Adipocyte (in vitro differentiated cells): Measurements from ENCODE around the gene TMEM43.
"Not testable (repeated sequence)": the region's sequence is repeated elsewhere in the genome, so short reads cannot be mapped to it uniquely, and the experiment has no call there.

Source experiments
- DNase-seq: peaks from one replicate; pipeline ENCODE4 v3.0.0-alpha.2; 2015; ENCODE audit warnings: low read depth
- H3K27me3 ChIP-seq: replicated peaks from 2 replicates; pipeline ENCODE4 v1.7.0; 2013; ENCODE audit warnings: mild to moderate bottlenecking, low read length, moderate library complexity; ENCODE audit not compliant: control insufficient read depth, insufficient read depth
- H3K36me3 ChIP-seq: 2 replicates; pipeline ENCODE4 v1.7.0; 2013; ENCODE audit warnings: low read length, mild to moderate bottlenecking, moderate library complexity; ENCODE audit not compliant: control insufficient read depth, insufficient read depth, severe bottlenecking
- H3K4me1 ChIP-seq: 2 replicates; pipeline ENCODE4 v1.7.0; 2013; ENCODE audit warnings: mild to moderate bottlenecking, low read length, moderate library complexity; ENCODE audit not compliant: control insufficient read depth, insufficient read depth
- H3K4me3 ChIP-seq: 2 replicates; pipeline ENCODE4 v1.7.0; 2013; ENCODE audit warnings: mild to moderate bottlenecking, low read length, moderate library complexity
- H3K9ac ChIP-seq: 2 replicates; pipeline ENCODE4 v1.7.0; 2013; ENCODE audit warnings: mild to moderate bottlenecking, low read length, moderate library complexity
- H3K9me3 ChIP-seq: 2 replicates; pipeline ENCODE4 v1.7.0; 2013; ENCODE audit warnings: mild to moderate bottlenecking, low read length, moderate library complexity; ENCODE audit not compliant: control insufficient read depth

Gene TMEM43

DNA sequence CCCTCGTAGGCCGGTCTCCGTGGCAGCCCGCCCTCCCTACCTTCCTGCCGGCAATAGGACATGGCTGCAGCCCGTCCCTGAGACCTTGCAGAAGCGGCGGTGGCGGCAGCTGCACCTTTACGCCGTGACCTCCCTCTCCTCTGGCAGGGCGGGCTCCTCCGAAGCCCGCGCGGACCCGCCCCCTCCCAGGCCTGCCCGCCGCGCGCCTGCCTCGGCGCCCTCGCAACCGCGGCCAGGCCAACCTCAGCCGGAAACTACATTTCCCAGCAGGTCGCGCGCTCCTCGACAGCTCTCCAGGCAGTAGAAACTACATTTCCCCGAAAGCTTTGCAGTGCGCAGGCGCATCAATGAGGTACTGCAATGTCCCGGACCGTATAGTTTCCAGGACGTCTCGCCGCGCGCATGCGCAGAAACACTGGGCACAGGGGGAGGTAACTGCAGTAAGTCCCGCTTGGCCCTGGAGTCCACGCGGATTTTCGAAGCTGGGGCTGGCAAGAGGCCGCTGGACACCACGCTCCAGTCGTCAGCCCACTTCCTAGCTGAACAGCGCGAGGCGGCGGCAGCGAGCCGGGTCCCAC is at the start of gene TMEM43, which contains the start of gene CHCHD4:
Gene TMEM43 (plus strand): TSS at position 438 of the 578 bp plus-strand sequence. CDS start 142 bp downstream, outside the sequence.
Gene CHCHD4 (minus strand): TSS at position 256 of the 578 bp plus-strand sequence. CDS start 194 bp downstream, at position 62.
- Histone ChIP-seq H3K4me3 (peak within 1 kb of the TSS; percentile 92), H3K9me3 (no peaks in the 10 kb centered on the region), H3K36me3 (peaks cover 24% of the 10 kb centered on the region), H3K27me3 (no peaks in the 10 kb centered on the region), H3K9ac (peak within 1 kb of the TSS; percentile 98), H3K4me1 (peaks cover 32% of the 10 kb centered on the region)
- DNase-seq, result peak; percentile 100

DNA sequence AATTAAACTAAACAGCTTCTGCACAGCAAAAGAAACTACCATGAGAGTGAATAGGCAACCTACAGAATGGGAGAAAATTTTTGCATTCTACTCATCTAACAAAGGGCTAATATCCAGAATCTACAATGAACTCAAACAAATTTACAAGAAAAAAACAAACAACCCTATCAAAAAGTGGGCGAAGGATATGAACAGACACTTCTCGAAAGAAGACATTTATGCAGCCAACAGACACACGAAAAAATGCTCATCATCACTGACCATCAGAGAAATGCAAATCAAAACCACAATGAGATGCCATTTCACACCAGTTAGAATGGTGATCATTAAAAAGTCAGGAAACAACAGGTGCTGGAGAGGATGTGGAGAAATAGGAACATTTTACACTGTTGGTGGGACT is 49.6 kb upstream of the TMEM43 start:
- not testable (repeated sequence) for H3K4me3 ChIP-seq, H3K27me3 ChIP-seq, DNase-seq, H3K9ac ChIP-seq, H3K9me3 ChIP-seq, H3K4me1 ChIP-seq, H3K36me3 ChIP-seq

DNA sequence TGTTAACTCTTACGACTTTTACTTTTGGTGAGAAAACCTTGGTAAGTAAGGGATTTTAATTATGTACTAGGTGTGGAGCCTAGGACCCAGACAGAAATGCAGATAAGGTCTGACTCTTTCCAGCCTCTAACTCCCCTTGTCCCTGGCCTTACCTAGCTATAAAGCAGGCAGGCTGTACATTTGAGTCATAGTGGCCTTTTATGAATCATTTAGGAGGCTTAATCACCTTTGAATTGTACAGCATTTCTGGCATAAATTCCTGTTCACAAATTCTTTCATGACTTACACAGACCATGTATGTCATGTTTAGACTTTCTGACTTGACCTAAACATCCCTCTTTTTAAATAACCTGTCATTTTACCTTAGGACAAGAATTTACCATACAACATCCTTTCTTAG is 47.5 kb upstream of the TMEM43 start:
- no peaks in the 10 kb centered on the region for H3K36me3 ChIP-seq
- no peaks in the 10 kb centered on the region for H3K27me3 ChIP-seq
- H3K4me3 ChIP-seq, result no peak overlapping the region
- peaks cover 4% of the 10 kb centered on the region for H3K9me3 ChIP-seq
- no peak for DNase-seq
- H3K4me1 ChIP-seq, result no peaks in the 10 kb centered on the region
- no peak overlapping the region for H3K9ac ChIP-seq

DNA sequence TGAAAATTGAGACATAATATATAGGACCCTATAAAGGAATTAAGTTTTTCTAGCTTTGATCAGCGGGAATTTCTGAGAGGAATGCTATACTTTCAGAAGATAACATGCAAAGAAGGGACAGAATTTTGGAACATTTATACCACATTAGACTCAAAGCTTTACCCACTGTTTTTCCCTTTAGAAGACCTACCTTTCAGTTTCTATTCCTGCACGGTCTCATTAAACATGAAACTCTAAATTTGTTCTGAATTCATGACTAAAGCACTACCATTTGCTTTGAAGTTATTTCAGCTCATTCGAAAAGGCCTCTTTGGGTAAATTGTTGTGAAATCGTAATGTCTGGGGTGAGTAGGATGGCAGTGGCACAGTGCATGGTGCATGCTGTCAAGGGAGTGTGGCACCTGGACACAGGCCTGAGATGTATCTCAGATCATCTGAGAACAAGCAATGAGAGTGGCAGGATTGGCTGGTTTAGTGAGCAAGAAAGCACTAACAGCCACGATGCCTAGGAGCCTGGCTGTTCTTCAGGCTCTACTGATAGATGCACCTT is 42.7 kb upstream of the TMEM43 start:
- no peak overlapping the region for H3K4me3 ChIP-seq
- H3K9ac ChIP-seq, result no peak overlapping the region
- no peaks in the 10 kb centered on the region for H3K36me3 ChIP-seq
- no peak for DNase-seq
- H3K27me3 ChIP-seq, result no peaks in the 10 kb centered on the region
- no peaks in the 10 kb centered on the region for H3K4me1 ChIP-seq
- H3K9me3 ChIP-seq, result peaks cover 4% of the 10 kb centered on the region

DNA sequence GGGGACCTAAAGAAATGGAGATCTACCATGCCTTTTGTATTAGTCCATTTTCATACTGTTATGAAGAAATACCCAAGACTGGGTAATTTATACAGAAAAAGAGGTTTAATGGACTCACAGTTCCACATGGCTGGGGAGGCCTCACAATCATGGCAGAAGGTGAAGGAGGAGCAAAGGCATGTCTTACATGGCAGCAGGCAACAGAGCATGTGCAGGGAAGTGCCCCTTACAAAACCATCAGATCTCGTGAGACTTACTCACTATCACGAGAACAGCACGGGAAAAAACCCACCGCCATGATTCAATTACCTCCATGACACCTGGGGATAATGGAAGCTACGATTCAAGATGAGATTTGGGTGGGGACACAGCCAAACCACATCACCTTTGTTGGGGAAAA is 37.4 kb upstream of the TMEM43 start:
- H3K4me3 ChIP-seq, H3K27me3 ChIP-seq, H3K9me3 ChIP-seq, DNase-seq, H3K9ac ChIP-seq, H3K4me1 ChIP-seq, H3K36me3 ChIP-seq: not testable (repeated sequence)

DNA sequence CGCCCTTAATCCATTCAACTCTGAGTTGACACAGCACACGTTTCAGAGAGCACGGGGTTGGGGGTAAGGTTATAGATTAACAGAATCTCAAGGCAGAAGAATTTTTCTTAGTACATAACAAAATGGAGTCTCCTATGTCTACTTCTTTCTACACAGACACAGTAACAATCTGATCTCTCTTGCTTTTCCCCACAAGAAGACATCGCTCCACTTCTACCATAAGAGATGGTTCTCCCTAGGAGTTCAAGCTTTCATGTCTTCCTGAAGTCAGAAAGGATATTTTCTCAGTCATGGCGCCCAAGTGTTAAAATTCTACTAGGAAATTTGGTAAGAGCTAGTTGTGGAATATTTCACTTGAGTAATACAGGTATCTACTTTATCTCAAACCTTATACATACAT is 32.9 kb upstream of the TMEM43 start:
- not testable (repeated sequence) for H3K9me3 ChIP-seq, H3K36me3 ChIP-seq, DNase-seq, H3K9ac ChIP-seq, H3K4me1 ChIP-seq, H3K4me3 ChIP-seq, H3K27me3 ChIP-seq

DNA sequence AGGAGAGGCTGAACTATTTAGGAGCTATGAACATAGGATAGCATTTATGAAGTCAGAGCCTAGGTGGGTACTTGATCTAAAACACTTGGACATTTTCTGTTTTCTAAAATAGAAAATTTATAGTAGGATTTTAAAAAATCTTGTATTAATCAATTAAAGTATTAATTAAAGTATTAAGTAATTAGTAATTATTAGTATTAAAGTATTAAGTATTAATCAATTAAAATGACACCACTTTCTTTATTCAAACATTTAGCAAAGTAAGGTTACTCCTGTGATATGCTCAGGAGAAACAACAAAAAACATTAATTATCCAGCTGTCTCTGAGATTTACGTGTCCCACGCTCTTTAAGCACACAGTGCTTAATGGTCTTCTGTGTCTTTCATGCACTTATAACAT is 32.4 kb upstream of the TMEM43 start:
- no peak overlapping the region for H3K4me3 ChIP-seq
- DNase-seq, result no peak
- H3K36me3 ChIP-seq, result no peaks in the 10 kb centered on the region
- peaks cover 9% of the 10 kb centered on the region for H3K9me3 ChIP-seq
- H3K27me3 ChIP-seq, result no peaks in the 10 kb centered on the region
- no peak overlapping the region for H3K9ac ChIP-seq
- H3K4me1 ChIP-seq, result no peaks in the 10 kb centered on the region

DNA sequence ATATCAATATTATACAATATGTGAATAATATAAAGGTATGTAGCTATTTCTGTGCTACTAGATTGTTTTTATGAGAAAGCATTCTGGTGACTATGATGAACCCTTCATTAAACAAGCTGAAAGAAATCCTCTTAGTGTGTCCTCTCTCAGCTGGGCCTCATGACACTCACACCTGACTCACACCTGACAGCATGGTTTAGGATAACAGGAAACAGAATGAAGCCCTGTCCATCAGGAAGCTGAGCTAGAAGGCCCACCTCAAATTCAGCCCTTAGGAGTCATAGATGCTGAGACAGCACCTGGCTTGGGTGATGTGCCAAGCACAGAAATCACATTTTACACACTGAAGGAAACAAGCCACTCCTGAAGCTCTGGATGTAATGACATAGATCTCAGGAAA is 31.0 kb upstream of the TMEM43 start:
- no peak for DNase-seq

DNA sequence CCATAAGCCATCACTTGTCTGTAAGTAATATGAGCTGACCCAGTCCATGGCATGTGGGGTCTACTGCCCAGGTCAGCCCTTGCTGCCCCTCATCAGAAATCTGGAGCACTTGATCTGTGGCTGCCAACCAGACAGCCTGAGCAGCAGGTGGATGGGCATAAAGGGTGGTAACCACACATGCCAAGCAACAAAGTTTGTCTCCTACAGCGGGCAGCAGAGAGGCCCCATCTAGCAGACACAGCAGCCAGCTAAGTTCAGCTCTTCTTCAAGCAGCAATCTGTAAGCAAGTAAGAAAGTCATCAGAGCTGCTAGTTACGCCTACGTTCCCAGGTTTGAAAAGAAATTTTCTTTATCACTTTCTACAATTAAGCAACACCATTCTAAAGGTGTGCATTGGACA is 28.1 kb upstream of the TMEM43 start:
- no peak overlapping the region for H3K9ac ChIP-seq
- H3K27me3 ChIP-seq, result no peaks in the 10 kb centered on the region
- no peak for DNase-seq
- H3K36me3 ChIP-seq, result no peaks in the 10 kb centered on the region
- no peak overlapping the region for H3K4me3 ChIP-seq
- H3K9me3 ChIP-seq, result no peaks in the 10 kb centered on the region
- H3K4me1 ChIP-seq, result no peaks in the 10 kb centered on the region

More for the DNA sequence above, 31.0 kb upstream of the TMEM43 start:
- Histone ChIP-seq H3K9ac (no peak overlapping the region), H3K9me3 (no peaks in the 10 kb centered on the region), H3K27me3 (no peaks in the 10 kb centered on the region), H3K4me3 (no peak overlapping the region), H3K36me3 (no peaks in the 10 kb centered on the region), H3K4me1 (no peaks in the 10 kb centered on the region)

DNA sequence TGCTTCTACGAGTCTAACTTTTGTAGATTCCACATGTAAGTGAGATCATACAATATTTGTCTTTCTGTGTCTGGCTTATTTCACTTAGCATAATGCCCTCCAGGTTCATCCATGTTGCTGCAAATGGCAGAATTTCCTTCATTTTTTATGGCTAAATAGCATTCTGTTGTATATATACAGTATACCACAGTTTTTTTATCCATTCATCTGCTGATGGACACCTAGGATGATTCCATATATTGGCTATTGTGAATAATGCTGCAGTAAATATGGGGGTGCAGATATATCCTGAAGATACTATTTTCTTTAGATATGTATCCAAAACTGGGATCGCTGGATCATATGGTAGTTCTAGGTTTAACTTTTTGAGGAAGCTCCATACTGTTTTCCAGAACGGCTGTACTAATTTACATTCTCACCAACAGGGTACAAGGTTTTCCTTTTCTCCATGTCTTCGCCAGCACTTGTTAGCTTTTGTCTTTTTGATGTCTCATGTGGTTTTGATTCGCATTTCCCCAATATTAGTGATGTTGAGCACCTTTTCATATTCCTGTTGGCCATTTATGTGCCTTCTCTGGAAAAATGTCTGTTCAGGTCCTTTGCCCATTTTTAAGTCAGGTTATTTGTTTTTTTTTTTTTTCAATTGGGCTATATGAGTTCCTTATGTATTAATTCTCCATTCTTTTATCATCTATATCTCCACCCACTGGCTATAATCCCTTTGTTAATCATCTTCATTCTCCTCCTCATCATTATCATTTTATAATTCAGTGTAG is 27.0 kb upstream of the TMEM43 start:
- Histone ChIP-seq H3K4me1 (no peaks in the 10 kb centered on the region), H3K9me3 (no peaks in the 10 kb centered on the region), H3K36me3 (no peaks in the 10 kb centered on the region), H3K27me3 (no peaks in the 10 kb centered on the region), H3K4me3 (no peak overlapping the region), H3K9ac (no peak overlapping the region)
- no peak for DNase-seq

- H3K9ac ChIP-seq, DNase-seq, H3K4me1 ChIP-seq, H3K4me3 ChIP-seq, H3K9me3 ChIP-seq, H3K27me3 ChIP-seq: not testable (repeated sequence)
- H3K36me3 ChIP-seq, result peaks cover 23% of the 10 kb centered on the region
Measured at GRCh38 chr3:14109821-14110220, 15.0 kb upstream of the TMEM43 start.
